ENCODE results near the gene RERG.

Gene RERG

DNA sequence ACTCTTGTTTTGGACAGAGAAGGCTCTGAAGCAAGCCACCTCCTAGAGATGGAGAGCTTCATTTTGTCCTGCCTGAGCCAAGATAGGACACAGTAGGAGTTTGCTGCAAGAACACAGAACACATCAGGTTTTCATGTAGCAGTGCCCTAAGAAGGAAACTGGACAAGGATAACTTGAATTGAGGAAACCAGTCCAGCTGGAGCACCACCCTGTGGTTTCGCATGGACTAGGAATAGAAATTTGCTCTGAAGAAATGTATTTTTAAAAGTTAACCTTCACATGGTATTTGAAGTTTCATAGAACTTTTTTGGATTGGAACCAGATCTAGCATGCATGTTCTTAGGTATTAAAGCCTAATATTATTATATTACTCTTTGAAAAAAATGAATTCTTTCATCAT is 68.8 kb downstream of the RERG start:
- no peaks in the 10 kb centered on the region for H3K36me3 Mint-ChIP-seq
- no peak for ATAC-seq
- no peak overlapping the region for H3K4me3 Mint-ChIP-seq
- H3K9me3 Mint-ChIP-seq = no peaks in the 10 kb centered on the region
- no peaks in the 10 kb centered on the region for H3K4me1 Mint-ChIP-seq
- peaks cover 8% of the 10 kb centered on the region for H3K27me3 Mint-ChIP-seq
- H3K27ac Mint-ChIP-seq = no peak overlapping the region

DNA sequence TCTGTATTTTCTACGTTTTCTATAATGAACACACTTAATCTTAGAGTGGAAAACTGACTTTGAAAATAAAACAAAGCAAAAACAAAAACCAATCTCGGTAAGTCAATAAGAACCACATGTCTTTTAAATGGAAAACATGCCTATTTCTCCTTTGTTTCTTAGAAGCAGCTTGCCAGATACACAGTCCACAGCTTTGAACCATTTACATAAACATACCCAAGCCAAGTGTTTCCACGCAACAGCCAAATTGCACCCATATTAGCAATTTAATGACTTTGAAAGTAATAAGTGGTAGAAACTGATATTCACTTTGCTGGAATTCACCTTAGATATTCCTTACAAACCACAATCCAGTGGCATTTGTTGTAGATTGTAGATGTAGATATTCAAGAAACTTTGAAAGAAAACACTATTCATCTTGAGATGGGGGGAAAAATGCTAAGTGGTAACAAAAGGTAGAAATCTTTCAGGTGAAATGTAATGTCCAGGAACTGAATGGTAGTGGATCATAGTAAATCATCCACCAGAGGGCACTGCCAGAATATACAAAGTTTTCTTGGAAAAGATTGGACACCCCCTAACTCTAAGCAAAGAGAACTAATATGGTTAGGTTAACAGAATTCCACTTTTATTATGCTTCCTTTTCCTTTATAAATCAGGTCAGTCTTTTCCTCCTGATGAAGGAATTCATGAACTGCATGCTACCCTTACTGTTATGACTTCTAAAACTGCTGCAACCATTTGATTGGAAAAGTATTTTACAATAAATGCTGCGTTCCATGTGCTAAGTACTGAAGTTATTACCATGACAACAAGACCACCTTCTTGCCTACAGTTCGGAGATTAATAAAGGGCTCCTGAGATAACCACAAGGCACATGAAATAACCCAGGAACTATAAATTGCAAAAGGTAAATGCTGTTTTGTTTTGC is 69.8 kb downstream of the RERG start:
- Mint-ChIP-seq H3K27me3 (peaks cover 8% of the 10 kb centered on the region), H3K36me3 (no peaks in the 10 kb centered on the region), H3K4me3 (no peak overlapping the region), H3K27ac (no peak overlapping the region), H3K4me1 (no peaks in the 10 kb centered on the region), H3K9me3 (no peaks in the 10 kb centered on the region)
- no peak for ATAC-seq

DNA sequence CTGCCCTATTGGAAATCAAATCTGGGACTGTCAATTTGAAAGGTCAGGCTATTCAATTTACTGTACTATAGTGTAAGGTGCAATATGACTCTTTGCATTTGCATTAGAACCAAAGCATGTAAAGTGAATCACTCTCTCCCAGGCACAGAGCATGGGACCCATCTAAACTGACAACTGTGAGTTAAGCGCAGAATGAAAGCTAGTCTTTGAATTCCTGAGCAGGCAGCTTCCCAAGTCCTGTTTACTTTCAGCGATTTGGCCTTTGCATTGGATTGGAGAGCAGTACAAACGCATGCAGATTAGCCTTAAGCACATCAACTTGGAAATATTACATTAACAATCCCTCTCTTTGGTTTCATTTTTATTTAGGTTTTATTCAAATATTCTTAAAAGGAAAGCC is 74.6 kb downstream of the RERG start:
- Mint-ChIP-seq H3K27ac (no peak overlapping the region), H3K4me1 (no peaks in the 10 kb centered on the region), H3K4me3 (no peak overlapping the region), H3K27me3 (peaks cover 22% of the 10 kb centered on the region), H3K36me3 (no peaks in the 10 kb centered on the region), H3K9me3 (no peaks in the 10 kb centered on the region)
- no peak for ATAC-seq

DNA sequence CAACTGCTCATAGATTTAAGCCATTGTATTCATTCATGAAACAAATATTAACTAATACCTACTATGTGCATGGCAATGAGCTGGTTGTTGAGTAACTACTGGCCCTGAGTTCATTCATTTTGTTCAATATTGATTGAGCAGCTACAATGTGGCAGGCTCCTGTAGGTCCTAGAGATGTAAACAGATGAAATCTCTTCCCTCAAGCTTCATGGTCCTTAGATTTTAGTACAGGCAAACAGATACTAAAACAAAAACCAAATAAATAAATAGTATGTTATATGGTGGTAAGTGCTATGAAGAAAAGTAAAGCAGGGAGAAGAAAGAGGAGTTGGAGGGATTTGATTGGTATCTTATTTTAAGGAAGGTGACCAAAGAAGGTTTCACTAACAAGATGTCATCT is 77.8 kb downstream of the RERG start:
- H3K27ac Mint-ChIP-seq = no peak overlapping the region
- H3K4me3 Mint-ChIP-seq = no peak overlapping the region
- no peak for ATAC-seq
- H3K36me3 Mint-ChIP-seq = no peaks in the 10 kb centered on the region
- no peaks in the 10 kb centered on the region for H3K4me1 Mint-ChIP-seq
- peaks cover 44% of the 10 kb centered on the region for H3K27me3 Mint-ChIP-seq
- H3K9me3 Mint-ChIP-seq = no peaks in the 10 kb centered on the region

DNA sequence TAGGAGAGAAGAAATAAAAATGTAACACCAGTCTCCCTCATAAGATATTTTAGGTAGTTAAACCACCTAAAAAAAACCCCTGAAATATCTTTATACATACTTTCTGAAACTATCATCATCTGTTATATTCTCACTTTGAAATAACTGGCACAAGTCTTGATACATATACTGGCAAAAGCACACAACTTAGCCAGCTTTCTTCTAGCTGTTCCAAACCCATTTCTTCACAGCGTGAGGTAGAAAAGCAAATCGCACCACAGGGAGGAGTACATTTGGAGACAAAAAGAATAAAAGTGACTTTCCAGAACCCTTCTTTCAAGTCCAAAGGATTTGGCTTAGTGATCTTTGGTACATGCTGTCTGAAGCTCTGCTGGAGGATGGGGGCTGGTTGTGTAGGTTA is 78.5 kb downstream of the RERG start:
- Mint-ChIP-seq H3K27me3 (peaks cover 51% of the 10 kb centered on the region), H3K9me3 (no peaks in the 10 kb centered on the region), H3K27ac (no peak overlapping the region), H3K4me1 (no peaks in the 10 kb centered on the region), H3K4me3 (no peak overlapping the region), H3K36me3 (no peaks in the 10 kb centered on the region)
- no peak for ATAC-seq

DNA sequence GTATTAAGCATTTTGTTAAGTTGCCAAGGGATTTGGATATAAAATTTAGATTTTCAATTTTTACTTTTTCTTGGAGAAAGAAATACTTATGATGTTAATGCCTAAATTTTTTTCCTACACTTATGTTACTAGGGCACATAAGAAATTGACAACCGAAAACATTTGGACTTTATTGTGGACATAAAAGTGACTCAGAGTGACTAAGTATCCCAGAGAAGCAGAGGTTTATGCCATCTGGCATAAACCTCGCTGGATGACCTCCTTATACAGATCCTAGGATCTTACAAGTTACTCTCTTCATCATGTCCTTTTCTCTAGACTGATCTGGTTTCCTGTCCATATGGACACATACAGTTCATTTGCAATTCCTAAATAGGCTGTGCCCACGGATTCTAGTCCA is 89.8 kb downstream of the RERG start:
- Mint-ChIP-seq H3K27ac (no peak overlapping the region), H3K27me3 (peaks cover 13% of the 10 kb centered on the region), H3K36me3 (no peaks in the 10 kb centered on the region), H3K4me1 (no peaks in the 10 kb centered on the region), H3K9me3 (no peaks in the 10 kb centered on the region), H3K4me3 (no peak overlapping the region)
- ATAC-seq = no peak

DNA sequence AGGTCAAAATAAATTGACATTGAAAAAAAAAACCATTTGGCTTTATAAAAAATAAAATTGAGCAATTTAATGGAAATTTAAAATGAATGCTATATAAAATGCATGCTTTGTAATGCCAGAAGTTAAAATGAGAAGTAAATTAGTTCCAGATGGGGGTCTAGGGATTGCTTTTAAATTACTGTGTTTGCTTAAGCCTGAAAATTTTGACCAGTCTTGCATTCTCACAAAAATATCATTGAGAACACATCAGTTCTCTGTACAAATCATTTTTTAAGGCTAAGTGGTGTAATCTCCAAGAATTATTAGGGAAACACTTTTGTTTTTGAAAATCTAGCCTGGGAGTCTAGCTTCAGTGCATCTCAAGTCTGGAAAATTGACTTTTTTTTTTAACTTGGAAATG is 90.7 kb downstream of the RERG start:
- no peak overlapping the region for H3K27ac Mint-ChIP-seq
- no peaks in the 10 kb centered on the region for H3K36me3 Mint-ChIP-seq
- no peak overlapping the region for H3K4me3 Mint-ChIP-seq
- H3K9me3 Mint-ChIP-seq = no peaks in the 10 kb centered on the region
- ATAC-seq = no peak
- H3K27me3 Mint-ChIP-seq = peaks cover 13% of the 10 kb centered on the region
- H3K4me1 Mint-ChIP-seq = no peaks in the 10 kb centered on the region

DNA sequence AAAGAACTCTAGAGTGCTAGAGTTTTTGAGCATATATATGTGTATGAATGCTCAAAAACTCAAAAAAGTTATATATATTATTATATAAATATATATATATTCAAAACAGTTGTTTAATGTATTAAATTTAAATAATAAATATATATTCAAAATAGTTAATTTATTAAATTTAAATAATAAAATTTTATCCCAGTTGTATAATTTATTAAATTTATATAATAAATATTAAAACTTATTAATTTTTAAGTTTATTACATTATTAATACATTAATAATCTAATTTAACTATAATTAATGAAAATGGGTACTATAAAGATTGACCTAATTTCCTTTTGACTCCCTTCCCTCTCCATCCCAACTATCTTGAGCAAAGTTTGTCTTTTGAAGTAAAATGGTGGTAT is 97.8 kb downstream of the RERG start:
- Mint-ChIP-seq H3K36me3 (no peaks in the 10 kb centered on the region), H3K27ac (no peak overlapping the region), H3K27me3 (peaks cover 1% of the 10 kb centered on the region), H3K4me1 (no peaks in the 10 kb centered on the region), H3K4me3 (no peak overlapping the region), H3K9me3 (no peaks in the 10 kb centered on the region)
- ATAC-seq = no peak

DNA sequence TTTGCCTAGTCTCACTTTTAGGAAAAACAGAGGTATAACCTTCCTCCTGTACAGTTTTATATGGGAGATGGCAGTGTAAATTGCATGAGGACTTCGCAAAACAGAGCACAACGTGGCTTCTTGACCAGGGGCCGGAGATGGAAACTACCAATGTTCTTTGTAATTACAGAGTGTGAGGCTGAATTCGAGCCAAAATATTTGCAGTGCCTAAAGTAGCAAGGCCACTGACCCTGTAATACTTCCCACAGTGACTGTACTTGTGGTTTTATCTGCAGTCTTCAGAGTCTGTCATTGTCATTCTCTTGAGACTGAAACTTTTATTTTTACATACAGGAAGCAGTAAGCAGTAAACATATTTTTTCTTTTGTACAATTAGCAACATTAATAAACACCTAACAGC is 98.9 kb downstream of the RERG start:
- H3K9me3 Mint-ChIP-seq = no peaks in the 10 kb centered on the region
- no peak for ATAC-seq
- no peaks in the 10 kb centered on the region for H3K4me1 Mint-ChIP-seq

DNA sequence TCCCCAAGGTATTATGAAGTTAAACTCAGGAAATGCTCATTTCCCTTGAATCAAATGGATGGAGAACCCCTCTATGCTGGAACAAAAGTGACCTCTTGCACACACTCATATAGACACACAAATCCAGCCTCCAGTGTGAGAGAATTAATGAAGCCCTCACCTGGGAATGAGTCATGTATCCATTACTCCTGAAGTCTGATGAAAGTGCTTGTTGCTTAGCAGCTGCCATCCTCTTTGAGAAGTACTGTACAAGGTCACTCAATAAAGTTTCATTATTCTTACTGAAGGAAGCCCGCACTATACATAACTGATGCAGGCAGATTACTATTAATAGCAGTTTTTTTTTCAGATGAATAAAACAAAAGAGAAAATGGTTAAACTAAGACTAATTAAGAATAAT is 102.3 kb downstream of the RERG start:
- H3K36me3 Mint-ChIP-seq = no peaks in the 10 kb centered on the region
- no peak overlapping the region for H3K27ac Mint-ChIP-seq
- no peaks in the 10 kb centered on the region for H3K9me3 Mint-ChIP-seq
- no peak for ATAC-seq
- H3K27me3 Mint-ChIP-seq = no peaks in the 10 kb centered on the region
- no peak overlapping the region for H3K4me3 Mint-ChIP-seq
- no peaks in the 10 kb centered on the region for H3K4me1 Mint-ChIP-seq

More for the DNA sequence above, 98.9 kb downstream of the RERG start:
- Mint-ChIP-seq H3K27ac (no peak overlapping the region), H3K36me3 (no peaks in the 10 kb centered on the region), H3K27me3 (no peaks in the 10 kb centered on the region), H3K4me3 (no peak overlapping the region)

DNA sequence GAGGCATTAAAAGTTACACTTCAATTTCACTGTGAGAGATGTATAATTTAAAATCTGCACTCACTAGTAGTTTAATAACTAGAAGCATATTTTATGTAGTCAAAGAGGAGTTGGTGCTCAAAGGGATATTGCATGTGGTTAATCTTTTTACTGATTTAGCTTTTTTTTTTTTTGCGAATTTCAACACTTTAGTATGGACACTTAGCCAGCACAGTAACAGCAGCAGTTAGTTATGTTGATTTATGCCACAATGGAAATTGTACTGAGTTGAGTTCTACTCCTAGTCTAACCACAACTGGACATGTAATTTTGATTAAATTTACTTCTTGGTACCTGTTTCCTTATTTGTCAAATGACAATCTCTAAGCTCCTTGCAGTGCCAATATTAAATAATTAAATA is 104.2 kb downstream of the RERG start:
- Mint-ChIP-seq H3K27ac (no peak overlapping the region), H3K9me3 (no peaks in the 10 kb centered on the region), H3K36me3 (no peaks in the 10 kb centered on the region), H3K4me3 (no peak overlapping the region), H3K4me1 (no peaks in the 10 kb centered on the region), H3K27me3 (peaks cover 11% of the 10 kb centered on the region)
- ATAC-seq = no peak

DNA sequence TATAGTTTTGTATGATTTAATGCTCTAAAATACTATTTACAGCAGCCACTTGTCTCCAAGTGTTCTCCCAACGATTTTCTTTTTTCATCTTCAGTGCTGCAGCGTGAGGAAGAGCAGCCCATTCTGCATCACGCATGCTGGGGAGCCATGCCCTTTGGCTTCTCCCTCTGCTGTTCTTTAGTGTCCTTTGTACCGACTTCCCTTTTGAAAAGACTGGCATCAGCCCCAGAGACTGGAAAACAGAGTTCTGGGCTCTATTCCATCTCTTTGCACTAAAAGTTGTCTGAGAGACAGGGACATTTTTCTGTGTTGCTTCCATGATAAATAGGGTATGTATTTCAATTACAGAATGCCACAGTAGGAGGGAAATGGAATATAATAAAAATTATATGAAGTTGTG is 105.1 kb downstream of the RERG start:
- no peak for ATAC-seq
- Mint-ChIP-seq H3K4me1 (no peaks in the 10 kb centered on the region), H3K4me3 (no peak overlapping the region), H3K27ac (no peak overlapping the region), H3K27me3 (peaks cover 20% of the 10 kb centered on the region), H3K36me3 (no peaks in the 10 kb centered on the region), H3K9me3 (no peaks in the 10 kb centered on the region)

DNA sequence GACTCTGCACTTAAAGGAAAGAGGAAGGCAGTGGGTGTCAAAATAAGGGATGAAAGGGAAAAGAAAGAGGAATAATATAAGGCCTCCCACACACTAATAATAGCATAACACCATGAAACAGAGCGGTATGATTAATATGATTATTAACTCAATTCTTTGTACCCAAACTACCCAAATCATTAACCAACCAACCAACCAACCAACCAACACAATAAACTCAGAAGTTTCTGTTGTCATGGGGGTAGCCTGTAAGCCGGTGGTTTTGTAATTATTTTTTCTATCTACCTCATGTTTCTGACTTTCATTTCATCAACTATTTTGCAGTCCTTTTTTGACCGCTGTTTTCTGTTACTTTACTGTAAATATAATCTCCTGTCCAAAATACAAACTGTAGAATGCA is 105.8 kb downstream of the RERG start:
- no peak overlapping the region for H3K4me3 Mint-ChIP-seq
- H3K36me3 Mint-ChIP-seq = no peaks in the 10 kb centered on the region
- H3K4me1 Mint-ChIP-seq = no peaks in the 10 kb centered on the region
- peaks cover 27% of the 10 kb centered on the region for H3K27me3 Mint-ChIP-seq
- no peaks in the 10 kb centered on the region for H3K9me3 Mint-ChIP-seq
- ATAC-seq = no peak
- no peak overlapping the region for H3K27ac Mint-ChIP-seq

DNA sequence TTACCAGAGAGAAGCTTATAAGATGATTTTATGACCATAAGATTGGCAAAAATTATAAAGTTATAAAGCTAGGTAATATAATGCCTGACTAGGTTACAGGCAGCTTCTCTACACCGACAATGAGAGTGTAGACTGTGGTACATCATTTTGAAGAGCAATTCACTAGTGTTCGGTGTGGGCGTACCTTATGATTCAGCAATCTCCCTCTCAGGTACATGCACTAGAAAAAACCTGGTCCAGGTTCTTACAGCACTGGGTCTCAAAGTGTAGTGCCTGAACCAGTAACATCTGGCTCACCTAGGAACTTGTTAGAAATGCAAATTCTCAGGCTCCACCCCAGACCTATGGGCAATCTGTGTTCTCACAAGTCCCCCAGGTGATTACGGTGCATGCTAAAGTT is 106.7 kb downstream of the RERG start:
- Mint-ChIP-seq H3K36me3 (no peaks in the 10 kb centered on the region), H3K9me3 (no peaks in the 10 kb centered on the region), H3K27ac (no peak overlapping the region), H3K27me3 (peaks cover 35% of the 10 kb centered on the region), H3K4me3 (no peak overlapping the region), H3K4me1 (no peaks in the 10 kb centered on the region)
- no peak for ATAC-seq

DNA sequence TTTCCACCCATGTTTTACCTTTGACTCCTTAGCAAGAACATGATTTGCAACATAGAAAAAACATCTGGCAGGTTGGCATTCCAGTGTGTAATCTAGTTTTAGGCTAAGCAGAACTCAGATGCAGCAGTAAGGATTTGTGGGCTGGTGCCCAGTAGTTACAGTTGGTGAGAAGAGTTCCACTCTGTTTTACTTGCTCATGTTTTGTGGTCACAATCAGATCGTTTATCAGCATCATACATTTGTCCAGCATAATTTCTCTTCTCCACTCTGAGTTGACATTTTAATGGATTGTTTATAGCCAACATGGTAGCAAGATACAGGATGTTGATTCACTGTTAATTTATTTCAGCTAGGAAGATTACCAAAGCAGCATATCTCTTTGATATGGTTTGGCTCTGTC is 128.4 kb downstream of the RERG start:
- ATAC-seq = no peak
- Mint-ChIP-seq H3K4me3 (no peak overlapping the region), H3K36me3 (no peaks in the 10 kb centered on the region), H3K27me3 (peaks cover 9% of the 10 kb centered on the region), H3K9me3 (no peaks in the 10 kb centered on the region), H3K4me1 (peaks cover under 1% of the 10 kb centered on the region), H3K27ac (no peak overlapping the region)

DNA sequence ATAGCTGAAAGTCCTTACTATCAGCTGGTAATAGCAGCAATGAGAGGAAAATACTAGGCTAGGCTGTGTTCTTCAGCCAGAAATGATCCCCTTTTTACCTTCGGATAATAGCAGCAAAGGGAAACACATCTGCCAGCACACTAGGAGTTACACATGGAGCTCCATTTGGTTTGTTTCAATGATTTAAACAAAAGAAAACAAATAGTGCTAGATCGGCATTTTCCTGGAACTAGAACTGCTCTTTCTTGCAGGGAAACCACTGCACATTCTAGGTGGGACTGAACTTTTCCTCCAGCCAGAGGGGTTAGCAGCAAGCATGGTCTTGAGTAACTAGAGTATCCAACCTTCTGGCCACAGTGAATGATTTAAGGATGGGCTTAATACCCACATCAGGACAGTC is 130.8 kb downstream of the RERG start:
- Mint-ChIP-seq H3K27me3 (peaks cover 9% of the 10 kb centered on the region), H3K27ac (no peak overlapping the region), H3K9me3 (no peaks in the 10 kb centered on the region), H3K36me3 (no peaks in the 10 kb centered on the region), H3K4me3 (no peak overlapping the region), H3K4me1 (peaks cover 4% of the 10 kb centered on the region)
- ATAC-seq = no peak

Data from stimulated activated memory B cell treated with anti-CD40 and anti-IgM and Interleukin-4, amounts not matched to agents 10 μg/mL and 1 μg/mL and 100 μg/mL, for 72 hours (primary cell).